Type B pancreatic cell (in vitro differentiated cells): ENCODE results near the gene PLEKHH3. TPM values are rescaled to one million over a fixed set of nuclear protein-coding genes. Genes with fewer than 3 reads are reported as not detected.

Experiments
- DNase-seq: peaks from one replicate; pipeline ENCODE4 v3.0.0; 2021; ENCODE audit warnings: mixed read lengths; ENCODE audit not compliant: unreplicated experiment; ENCODE audit errors: extremely low spot score
- H3K27ac Mint-ChIP-seq: 2 replicates; pipeline ENCODE4 v1.8.0; 2021; ENCODE audit warnings: mild to moderate bottlenecking, mixed read lengths
- H3K27me3 Mint-ChIP-seq: 2 replicates; pipeline ENCODE4 v1.8.0; 2021; ENCODE audit warnings: mixed read lengths
- H3K36me3 Mint-ChIP-seq: 2 replicates; pipeline ENCODE4 v1.8.0; 2021; ENCODE audit warnings: mixed read lengths
- H3K4me1 Mint-ChIP-seq: one replicate; pipeline ENCODE4 v1.8.0; 2021; ENCODE audit warnings: mixed read lengths; ENCODE audit not compliant: unreplicated experiment
- H3K4me3 Mint-ChIP-seq: 2 replicates; pipeline ENCODE4 v1.8.0; 2021; ENCODE audit warnings: mild to moderate bottlenecking, mixed read lengths
- H3K9me3 Mint-ChIP-seq: 2 replicates; pipeline ENCODE4 v1.8.0; 2021; ENCODE audit warnings: mixed read lengths
- microRNA-seq: library from miRNA; unstranded; fragments of <30 nt; microRNA quantifications from one replicate; pipeline ENCODE4, GENCODE V29; 2020
- total RNA-seq: library from RNA; stranded (reverse); gene quantifications from 2 replicates; pipeline ENCODE4 v1.2.1, GENCODE V29; 2021; ENCODE audit warnings: low replicate concordance
- TF ChIP-seq, protein P1 (sequence below): fragments of 200-600 bp; sonication (generic); conservative IDR thresholded peaks from 2 replicates; pipeline ENCODE4 v1.5.0; 2021; ENCODE audit warnings: antibody characterized with exemption, mild to moderate bottlenecking

Gene PLEKHH3
- total RNA-seq, 1 donor from 2014 or later, result 29.1 TPM

DNA sequence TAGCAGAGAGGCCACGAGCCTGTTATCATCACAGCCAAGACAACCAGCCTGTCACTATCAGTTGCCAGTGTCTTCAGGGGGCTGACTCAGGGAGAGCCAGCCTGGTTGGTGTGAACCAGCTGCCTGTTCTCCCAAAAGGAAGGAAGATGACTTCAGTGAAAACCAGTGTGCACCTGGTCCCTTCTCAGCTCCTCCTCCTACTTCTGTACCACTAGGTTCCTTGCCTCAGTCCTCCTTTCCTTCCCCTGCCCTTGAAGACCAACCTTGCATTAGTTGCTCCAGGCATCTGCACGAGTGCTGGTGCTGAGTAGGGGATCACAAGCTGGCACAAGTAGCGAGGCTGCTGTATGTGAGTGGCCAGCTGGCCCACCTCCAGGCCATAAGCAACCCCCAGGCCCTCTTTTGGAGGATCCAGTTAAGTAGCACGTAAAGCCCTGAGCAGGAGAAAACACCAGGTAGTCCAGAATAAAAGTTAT is 58.8 kb downstream of the PLEKHH3 start:
- H3K9me3 Mint-ChIP-seq, result no peaks in the 10 kb centered on the region
- TF ChIP-seq, protein P1, sequence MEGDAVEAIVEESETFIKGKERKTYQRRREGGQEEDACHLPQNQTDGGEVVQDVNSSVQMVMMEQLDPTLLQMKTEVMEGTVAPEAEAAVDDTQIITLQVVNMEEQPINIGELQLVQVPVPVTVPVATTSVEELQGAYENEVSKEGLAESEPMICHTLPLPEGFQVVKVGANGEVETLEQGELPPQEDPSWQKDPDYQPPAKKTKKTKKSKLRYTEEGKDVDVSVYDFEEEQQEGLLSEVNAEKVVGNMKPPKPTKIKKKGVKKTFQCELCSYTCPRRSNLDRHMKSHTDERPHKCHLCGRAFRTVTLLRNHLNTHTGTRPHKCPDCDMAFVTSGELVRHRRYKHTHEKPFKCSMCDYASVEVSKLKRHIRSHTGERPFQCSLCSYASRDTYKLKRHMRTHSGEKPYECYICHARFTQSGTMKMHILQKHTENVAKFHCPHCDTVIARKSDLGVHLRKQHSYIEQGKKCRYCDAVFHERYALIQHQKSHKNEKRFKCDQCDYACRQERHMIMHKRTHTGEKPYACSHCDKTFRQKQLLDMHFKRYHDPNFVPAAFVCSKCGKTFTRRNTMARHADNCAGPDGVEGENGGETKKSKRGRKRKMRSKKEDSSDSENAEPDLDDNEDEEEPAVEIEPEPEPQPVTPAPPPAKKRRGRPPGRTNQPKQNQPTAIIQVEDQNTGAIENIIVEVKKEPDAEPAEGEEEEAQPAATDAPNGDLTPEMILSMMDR, result no peak

More for the DNA sequence above, 58.8 kb downstream of the PLEKHH3 start:
- H3K27ac Mint-ChIP-seq, result no peak overlapping the region
- no peak overlapping the region for H3K4me3 Mint-ChIP-seq
- peaks cover 13% of the 10 kb centered on the region for H3K36me3 Mint-ChIP-seq
- no peak for DNase-seq
- peaks cover 6% of the 10 kb centered on the region for H3K4me1 Mint-ChIP-seq
- H3K27me3 Mint-ChIP-seq, result no peaks in the 10 kb centered on the region

Small RNA genes within 50 kb of the gene (microRNA-seq; reads per million reads assigned to microRNA genes)
- not detected for gene MIR6780A

Other genes starting within 250 kb of the PLEKHH3 start
- gene ATP6V0A1, start 218.1 kb downstream of the PLEKHH3 start, total RNA-seq, result 65.5 and 69.4 TPM in 2 replicates
- 24.0 and 26.5 TPM in 2 replicates for gene NAGLU, start 140.8 kb downstream of the PLEKHH3 start, total RNA-seq
- 2.2 and 2.7 TPM in 2 replicates for gene HSD17B1, start 124.1 kb downstream of the PLEKHH3 start, total RNA-seq
- gene COASY, start 114.8 kb downstream of the PLEKHH3 start, total RNA-seq, result 78.0 and 80.8 TPM in 2 replicates
- 31.3 and 32.3 TPM in 2 replicates for gene MLX, start 109.9 kb downstream of the PLEKHH3 start, total RNA-seq
- gene PSMC3IP, start 99.3 kb downstream of the PLEKHH3 start, total RNA-seq, result 10.6 and 22.6 TPM in 2 replicates
- 62.9 and 82.6 TPM in 2 replicates for gene RETREG3, start 67.6 kb downstream of the PLEKHH3 start, total RNA-seq
- 44.7 and 63.2 TPM in 2 replicates for gene TUBG1, start 67.3 kb downstream of the PLEKHH3 start, total RNA-seq
- 18.0 and 24.4 TPM in 2 replicates for gene TUBG2, start 17.7 kb downstream of the PLEKHH3 start, total RNA-seq
- gene CCR10, start 4.8 kb upstream of the PLEKHH3 start, total RNA-seq, result 1.2 TPM in 1 of 2 replicates, not detected in the other
- gene CNTNAP1, start 5.5 kb upstream of the PLEKHH3 start, total RNA-seq, result 1.00 and 17.8 TPM in 2 replicates
- gene EZH1, start 68.0 kb upstream of the PLEKHH3 start, total RNA-seq, result 30.6 and 37.6 TPM in 2 replicates
- 1.5 and 8.3 TPM in 2 replicates for gene RAMP2, start 84.2 kb upstream of the PLEKHH3 start, total RNA-seq
- gene VPS25, start 96.5 kb upstream of the PLEKHH3 start, total RNA-seq, result 86.9 and 103 TPM in 2 replicates
- 2.7 and 4.2 TPM in 2 replicates for gene WNK4, start 103.6 kb upstream of the PLEKHH3 start, total RNA-seq
- gene COA3, start 121.7 kb upstream of the PLEKHH3 start, total RNA-seq, result 82.2 and 93.9 TPM in 2 replicates
- gene CNTD1, start 121.9 kb upstream of the PLEKHH3 start, total RNA-seq, result 0.46 TPM in 1 of 2 replicates, not detected in the other
- gene BECN1, start 147.3 kb upstream of the PLEKHH3 start, total RNA-seq, result 62.5 and 72.1 TPM in 2 replicates
- 116 and 120 TPM in 2 replicates for gene PSME3, start 156.4 kb upstream of the PLEKHH3 start, total RNA-seq
- 2.7 and 3.4 TPM in 2 replicates for gene AOC2, start 167.6 kb upstream of the PLEKHH3 start, total RNA-seq
- gene AOC3, start 174.2 kb upstream of the PLEKHH3 start, total RNA-seq, result 1.5 and 2.4 TPM in 2 replicates
- 1.5 and 2.9 TPM in 2 replicates for gene G6PC1, start 223.8 kb upstream of the PLEKHH3 start, total RNA-seq